ENCODE results near the gene ZNF813. TPM values are rescaled to one million over a fixed set of nuclear protein-coding genes. Genes with fewer than 3 reads are reported as not detected.
"Not testable (repeated sequence)": the region's sequence is repeated elsewhere in the genome, so short reads cannot be mapped to it uniquely, and the experiment has no call there.

ZNF813 gene
- total RNA-seq (ENCODE audit: low replicate concordance), result 7.6 and 10.6 TPM in 2 replicates
- long read RNA-seq, full-length matches to known transcripts, result 1 of 1 reads
- long read RNA-seq, partial matches to known transcripts, result 0 of 1 reads
- long read RNA-seq, other reads (novel, unspliced or antisense), result 0 of 1 reads

DNA sequence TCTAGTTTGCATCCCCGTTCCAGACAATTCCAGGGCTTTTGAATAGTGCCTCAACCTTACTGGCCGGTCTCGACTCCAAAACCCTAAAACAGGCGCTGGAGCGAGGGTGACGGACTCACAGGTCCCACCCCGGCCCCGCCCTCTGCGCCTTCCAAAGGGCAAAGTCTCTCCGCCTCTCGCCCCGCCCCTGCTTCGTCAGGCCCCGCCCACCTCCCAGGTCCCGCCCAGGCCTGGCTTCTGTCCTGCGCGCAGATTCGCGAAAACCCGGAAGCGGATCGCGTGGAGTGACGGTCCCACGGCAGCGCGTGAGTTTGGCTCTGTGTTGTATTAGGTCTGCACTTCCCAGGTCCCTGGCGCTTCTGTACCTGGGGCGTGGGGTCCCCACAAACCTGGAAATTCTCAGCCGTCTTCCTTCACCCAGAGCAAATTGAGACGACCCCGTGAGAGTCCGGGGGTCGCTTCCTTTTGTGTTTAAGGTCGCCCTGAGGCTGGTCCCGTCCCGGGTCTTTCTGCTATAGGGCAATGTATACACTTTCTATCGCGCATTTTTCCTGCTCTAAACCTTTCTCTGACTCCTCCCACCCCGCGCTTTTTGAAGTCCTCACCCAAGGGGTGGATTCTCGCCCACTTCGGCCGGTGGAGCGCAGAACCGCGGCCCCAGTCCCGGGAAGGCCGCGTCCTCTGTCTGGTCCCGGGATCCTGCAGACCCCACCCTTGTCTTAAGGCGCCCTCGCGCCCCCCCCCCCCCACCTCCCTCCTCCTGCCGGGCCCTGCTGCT lies at the start of gene ZNF813:
TSS of gene ZNF813 (plus strand) at position 249 of the 778 bp plus-strand sequence. CDS start 16,090 bp downstream, outside the sequence.
- no peaks in the 10 kb centered on the region for H3K27me3 Mint-ChIP-seq
- peaks cover 17% of the 10 kb centered on the region for H3K4me1 Mint-ChIP-seq (ENCODE audit: unreplicated experiment)
- H3K27ac Mint-ChIP-seq, result peak within 1 kb of the TSS; percentile 93

DNA sequence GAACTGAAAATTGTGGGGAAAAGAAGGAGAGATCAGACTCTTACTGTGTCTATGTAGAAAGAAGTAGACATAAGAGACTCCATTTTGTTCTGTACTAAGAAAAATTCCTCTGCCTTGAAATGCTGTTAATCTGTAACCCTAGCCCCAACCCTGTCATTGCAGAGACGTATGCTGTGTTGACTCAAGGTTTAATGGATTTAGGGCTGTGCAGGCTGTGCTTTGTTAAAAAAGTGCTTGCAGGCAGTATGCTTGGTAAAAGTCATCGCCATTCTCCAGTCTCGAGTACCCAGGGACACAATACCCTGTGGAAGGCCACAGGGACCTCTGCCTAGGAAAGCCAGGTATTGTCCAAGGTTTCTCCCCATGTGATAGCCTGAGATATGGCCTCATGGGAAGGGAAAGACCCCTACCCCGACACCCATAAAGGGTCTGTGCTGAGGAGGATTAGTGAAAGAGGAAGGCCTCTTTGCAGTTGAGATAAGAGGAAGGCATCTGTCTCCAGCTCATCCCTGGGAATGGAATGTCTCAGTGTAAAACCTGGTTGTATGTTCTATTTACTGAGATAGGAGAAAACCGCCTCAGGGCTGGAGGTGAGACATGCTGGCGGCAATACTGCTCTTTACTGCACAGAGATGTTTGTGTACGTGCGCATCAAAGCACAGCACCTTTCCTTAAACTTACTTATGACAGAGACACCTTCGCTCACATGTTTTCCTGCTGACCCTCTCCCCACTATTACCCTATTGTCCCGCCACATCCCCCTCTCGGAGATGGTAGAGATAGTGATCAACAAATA lies 46.8 kb upstream of the ZNF813 start:
- Mint-ChIP-seq H3K4me1 (ENCODE audit: unreplicated experiment) (peaks cover 12% of the 10 kb centered on the region), H3K4me3 (peak overlapping the region; percentile 31)
- H3K36me3 Mint-ChIP-seq; H3K27ac Mint-ChIP-seq; DNase-seq (ENCODE audit: extremely low spot score, unreplicated experiment); H3K27me3 Mint-ChIP-seq; H3K9me3 Mint-ChIP-seq: not testable (repeated sequence)

More for the DNA sequence above, at the start of gene ZNF813:
- Mint-ChIP-seq H3K9me3 (peaks cover 8% of the 10 kb centered on the region), H3K4me3 (peak within 1 kb of the TSS; percentile 98), H3K36me3 (peaks cover 8% of the 10 kb centered on the region)
- peak; percentile 95 for DNase-seq (ENCODE audit: extremely low spot score, unreplicated experiment)
- TF ChIP-seq, protein P1, sequence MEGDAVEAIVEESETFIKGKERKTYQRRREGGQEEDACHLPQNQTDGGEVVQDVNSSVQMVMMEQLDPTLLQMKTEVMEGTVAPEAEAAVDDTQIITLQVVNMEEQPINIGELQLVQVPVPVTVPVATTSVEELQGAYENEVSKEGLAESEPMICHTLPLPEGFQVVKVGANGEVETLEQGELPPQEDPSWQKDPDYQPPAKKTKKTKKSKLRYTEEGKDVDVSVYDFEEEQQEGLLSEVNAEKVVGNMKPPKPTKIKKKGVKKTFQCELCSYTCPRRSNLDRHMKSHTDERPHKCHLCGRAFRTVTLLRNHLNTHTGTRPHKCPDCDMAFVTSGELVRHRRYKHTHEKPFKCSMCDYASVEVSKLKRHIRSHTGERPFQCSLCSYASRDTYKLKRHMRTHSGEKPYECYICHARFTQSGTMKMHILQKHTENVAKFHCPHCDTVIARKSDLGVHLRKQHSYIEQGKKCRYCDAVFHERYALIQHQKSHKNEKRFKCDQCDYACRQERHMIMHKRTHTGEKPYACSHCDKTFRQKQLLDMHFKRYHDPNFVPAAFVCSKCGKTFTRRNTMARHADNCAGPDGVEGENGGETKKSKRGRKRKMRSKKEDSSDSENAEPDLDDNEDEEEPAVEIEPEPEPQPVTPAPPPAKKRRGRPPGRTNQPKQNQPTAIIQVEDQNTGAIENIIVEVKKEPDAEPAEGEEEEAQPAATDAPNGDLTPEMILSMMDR (conservative IDR thresholded peaks at IDR 0.05), result no peak

DNA sequence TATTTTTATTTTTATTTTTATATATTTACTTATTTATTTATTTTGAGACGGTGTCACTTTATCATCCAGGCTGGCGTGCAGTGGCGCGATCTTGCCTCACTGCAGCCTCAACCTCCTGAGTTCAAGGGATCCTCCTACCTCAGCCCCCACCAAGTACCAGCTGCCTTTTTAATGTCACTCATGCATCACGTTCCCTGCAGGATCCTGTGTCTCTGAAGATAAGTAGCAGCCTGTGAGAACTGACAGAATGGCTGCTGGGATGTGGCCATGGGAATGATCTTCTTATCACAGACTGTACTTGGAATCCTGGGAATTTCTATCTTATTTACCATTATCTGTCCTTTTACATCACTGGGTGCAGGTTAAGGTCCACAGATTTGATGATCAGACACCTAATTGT lies 45.0 kb upstream of the ZNF813 start:
- peaks cover under 1% of the 10 kb centered on the region for H3K9me3 Mint-ChIP-seq
- TF ChIP-seq, protein P1 (conservative IDR thresholded peaks at IDR 0.05), result no peak
- DNase-seq (ENCODE audit: extremely low spot score, unreplicated experiment), result no peak
- H3K4me1 Mint-ChIP-seq (ENCODE audit: unreplicated experiment), result peaks cover 12% of the 10 kb centered on the region
- H3K36me3 Mint-ChIP-seq, result peaks cover 3% of the 10 kb centered on the region
- no peak overlapping the region for H3K4me3 Mint-ChIP-seq
- no peaks in the 10 kb centered on the region for H3K27me3 Mint-ChIP-seq
- no peak overlapping the region for H3K27ac Mint-ChIP-seq

DNA sequence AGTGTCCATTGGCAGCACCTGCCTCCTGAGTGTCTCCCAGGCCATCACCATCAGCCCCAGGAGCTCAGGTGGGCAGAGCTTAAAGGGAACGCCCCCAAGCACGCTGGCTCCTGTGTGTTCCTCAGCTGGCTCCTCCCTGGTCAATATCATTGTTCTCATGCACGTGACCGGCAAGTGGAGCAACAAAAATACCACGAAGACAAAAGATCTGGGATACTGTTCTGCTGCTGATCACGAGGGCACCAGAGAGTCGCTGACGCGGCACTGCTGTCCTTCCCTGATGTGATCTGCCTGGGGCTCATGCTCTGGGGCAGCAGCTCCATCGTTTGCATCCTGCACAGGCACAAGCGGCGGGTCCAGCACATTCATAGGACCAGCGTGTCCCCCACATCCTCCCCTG lies 44.5 kb upstream of the ZNF813 start:
- DNase-seq (ENCODE audit: extremely low spot score, unreplicated experiment); H3K9me3 Mint-ChIP-seq; H3K27me3 Mint-ChIP-seq; H3K27ac Mint-ChIP-seq; H3K4me3 Mint-ChIP-seq; H3K36me3 Mint-ChIP-seq: not testable (repeated sequence)
- peaks cover 12% of the 10 kb centered on the region for H3K4me1 Mint-ChIP-seq (ENCODE audit: unreplicated experiment)

DNA sequence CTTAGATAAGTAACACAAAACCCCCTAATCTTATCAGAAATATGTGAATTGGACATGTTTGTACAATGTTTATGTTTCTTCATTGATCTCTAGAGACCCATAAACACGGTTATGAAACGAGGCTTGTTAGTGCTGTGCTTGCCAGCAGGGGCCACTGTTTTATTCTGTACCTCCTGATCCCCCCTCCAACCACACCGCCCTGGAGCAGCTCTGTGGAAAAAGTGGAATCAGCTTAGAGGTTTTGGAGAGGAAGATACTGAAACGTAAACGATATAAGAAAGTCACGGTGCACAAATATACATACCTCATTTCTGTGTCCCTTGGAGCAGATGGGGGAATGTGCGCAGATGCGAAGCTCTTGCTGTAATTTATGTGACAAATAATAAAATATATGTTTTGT lies 43.9 kb upstream of the ZNF813 start:
- TF ChIP-seq, protein P1 (conservative IDR thresholded peaks at IDR 0.05), result peak; percentile 47
- H3K4me1 Mint-ChIP-seq (ENCODE audit: unreplicated experiment), result peaks cover 12% of the 10 kb centered on the region
- not testable (repeated sequence) for H3K27me3 Mint-ChIP-seq; DNase-seq (ENCODE audit: extremely low spot score, unreplicated experiment); H3K27ac Mint-ChIP-seq; H3K9me3 Mint-ChIP-seq; H3K36me3 Mint-ChIP-seq; H3K4me3 Mint-ChIP-seq

DNA sequence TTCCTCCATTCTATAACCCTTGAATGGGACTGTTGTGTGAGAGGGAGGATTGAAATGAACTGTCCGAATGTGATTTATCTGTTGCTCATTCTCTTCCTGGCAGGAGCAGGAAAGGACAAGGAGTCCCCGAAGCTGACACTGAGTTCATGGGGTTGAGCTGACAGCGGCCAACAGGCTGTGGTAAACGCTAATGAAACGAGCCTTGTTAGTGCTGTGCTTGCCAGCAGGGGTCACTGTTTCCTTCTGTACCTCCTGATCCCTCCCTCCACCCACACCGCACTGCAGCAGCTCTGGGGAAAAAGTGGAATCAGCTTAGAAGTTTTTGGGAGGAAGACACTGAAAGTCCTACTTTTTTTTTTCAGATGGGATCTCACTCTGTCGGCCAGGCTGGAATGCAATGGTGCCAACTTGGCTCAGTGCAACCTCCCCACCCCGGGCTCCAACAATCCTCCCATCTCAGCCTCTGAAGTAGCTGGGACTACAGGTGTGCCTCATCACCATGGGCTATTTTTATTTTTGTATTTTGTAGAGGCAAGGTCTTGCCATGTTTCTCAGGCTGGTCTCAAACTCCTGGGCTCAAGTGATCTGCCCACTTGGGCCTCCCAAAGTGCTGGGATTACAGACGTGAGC lies 42.5 kb upstream of the ZNF813 start:
- Mint-ChIP-seq H3K27me3 (no peaks in the 10 kb centered on the region), H3K9me3 (no peaks in the 10 kb centered on the region), H3K36me3 (peaks cover 3% of the 10 kb centered on the region), H3K4me1 (ENCODE audit: unreplicated experiment) (peaks cover 12% of the 10 kb centered on the region), H3K27ac (peak overlapping the region; percentile 69), H3K4me3 (peak overlapping the region; percentile 44)
- DNase-seq (ENCODE audit: extremely low spot score, unreplicated experiment), result no peak
- TF ChIP-seq, protein P1 (conservative IDR thresholded peaks at IDR 0.05), result peak; percentile 90

Data from type B pancreatic cell (in vitro differentiated cells).